ENCODE measurements around the gene SPTBN1. TPM values are rescaled to one million over a fixed set of nuclear protein-coding genes. Genes with fewer than 3 reads are reported as not detected.
A peak's percentile ranks its signal among the peaks of the same experiment; 100 is the strongest.

SPTBN1 gene
- total RNA-seq, 6 experiments from 2014 or later, result 128 to 169 (median 159) TPM

DNA sequence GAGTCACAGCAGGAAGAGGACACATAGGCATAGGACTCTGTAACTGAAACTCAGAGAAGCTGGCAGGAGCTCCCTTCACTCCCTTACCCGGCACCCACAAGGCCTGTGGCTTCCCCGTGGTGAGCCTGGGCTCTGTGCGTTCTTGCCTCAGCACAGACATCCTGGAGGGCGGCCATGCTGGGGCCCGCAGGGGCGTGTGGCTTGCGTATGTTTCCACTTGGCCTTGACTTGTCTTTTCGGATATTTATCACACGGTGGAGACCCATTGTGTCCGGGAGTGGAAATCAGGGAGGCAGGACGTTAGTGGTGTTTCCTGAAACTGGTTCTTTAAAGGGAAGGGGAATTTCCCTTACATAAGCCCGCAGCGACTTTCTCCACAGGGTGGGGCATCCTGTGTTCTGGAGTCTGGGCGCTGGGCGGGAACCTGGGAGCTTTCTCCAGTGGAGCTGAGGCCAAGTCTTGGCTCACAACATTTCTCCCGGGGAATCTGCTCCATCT lies 217.4 kb downstream of the SPTBN1 start:
- H3K27me3 Mint-ChIP-seq (ENCODE audit: insufficient read depth), result peaks cover 2% of the 10 kb centered on the region
- DNase-seq, result no peak
- no peak overlapping the region for H3K27ac Mint-ChIP-seq
- H3K36me3 Mint-ChIP-seq (ENCODE audit: low read depth), result peaks cover 25% of the 10 kb centered on the region
- no peak overlapping the region for H3K4me3 Mint-ChIP-seq
- TF ChIP-seq, protein P1, sequence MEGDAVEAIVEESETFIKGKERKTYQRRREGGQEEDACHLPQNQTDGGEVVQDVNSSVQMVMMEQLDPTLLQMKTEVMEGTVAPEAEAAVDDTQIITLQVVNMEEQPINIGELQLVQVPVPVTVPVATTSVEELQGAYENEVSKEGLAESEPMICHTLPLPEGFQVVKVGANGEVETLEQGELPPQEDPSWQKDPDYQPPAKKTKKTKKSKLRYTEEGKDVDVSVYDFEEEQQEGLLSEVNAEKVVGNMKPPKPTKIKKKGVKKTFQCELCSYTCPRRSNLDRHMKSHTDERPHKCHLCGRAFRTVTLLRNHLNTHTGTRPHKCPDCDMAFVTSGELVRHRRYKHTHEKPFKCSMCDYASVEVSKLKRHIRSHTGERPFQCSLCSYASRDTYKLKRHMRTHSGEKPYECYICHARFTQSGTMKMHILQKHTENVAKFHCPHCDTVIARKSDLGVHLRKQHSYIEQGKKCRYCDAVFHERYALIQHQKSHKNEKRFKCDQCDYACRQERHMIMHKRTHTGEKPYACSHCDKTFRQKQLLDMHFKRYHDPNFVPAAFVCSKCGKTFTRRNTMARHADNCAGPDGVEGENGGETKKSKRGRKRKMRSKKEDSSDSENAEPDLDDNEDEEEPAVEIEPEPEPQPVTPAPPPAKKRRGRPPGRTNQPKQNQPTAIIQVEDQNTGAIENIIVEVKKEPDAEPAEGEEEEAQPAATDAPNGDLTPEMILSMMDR (IDR thresholded peaks at IDR 0.05), result no peak
- H3K9me3 Mint-ChIP-seq, result no peaks in the 10 kb centered on the region
- peaks cover 54% of the 10 kb centered on the region for H3K4me1 Mint-ChIP-seq (ENCODE audit: low read depth)

DNA sequence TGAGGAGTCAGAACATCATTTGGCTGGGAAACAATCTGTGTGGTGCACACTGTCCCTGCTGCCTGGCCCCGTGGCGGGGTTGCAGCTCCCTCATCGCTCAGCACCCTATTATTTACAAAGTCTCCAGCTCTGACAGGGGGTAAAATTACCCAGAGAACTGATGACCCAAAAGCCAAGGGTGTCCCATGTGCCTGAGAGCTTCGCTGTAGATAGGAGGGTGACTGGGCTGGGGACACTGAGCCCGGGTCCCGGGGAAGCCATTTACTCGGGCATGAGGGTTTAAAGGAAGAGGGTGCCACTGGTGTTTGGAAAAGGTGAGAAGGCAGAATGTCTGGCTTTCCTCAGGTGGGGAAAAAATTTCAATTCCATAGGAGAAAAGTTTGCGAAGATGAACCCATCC lies 219.2 kb downstream of the SPTBN1 start:
- Mint-ChIP-seq H3K9me3 (no peaks in the 10 kb centered on the region), H3K4me1 (ENCODE audit: low read depth) (peaks cover 40% of the 10 kb centered on the region), H3K4me3 (no peak overlapping the region)

DNA sequence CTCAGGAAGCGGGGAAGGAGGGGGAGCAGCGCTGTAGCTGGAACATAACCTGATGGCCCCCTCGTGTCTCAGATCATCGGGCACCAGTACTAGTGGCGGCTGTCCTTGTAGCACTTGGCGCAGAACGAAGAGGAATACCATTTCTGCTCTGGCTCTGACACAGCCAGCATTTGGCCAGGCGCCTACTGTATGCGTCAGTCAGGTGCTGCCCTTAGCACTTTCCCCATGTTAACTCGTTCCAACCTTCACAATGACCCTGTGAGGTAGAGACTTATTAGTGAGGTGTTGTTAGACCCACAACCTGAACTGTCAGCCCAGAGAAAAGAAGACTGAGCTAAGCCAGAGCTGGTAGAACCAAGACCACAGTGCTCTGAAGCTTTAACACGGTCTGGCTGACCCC lies 219.6 kb downstream of the SPTBN1 start:
- Mint-ChIP-seq H3K9me3 (no peaks in the 10 kb centered on the region), H3K27me3 (ENCODE audit: insufficient read depth) (peaks cover 2% of the 10 kb centered on the region), H3K27ac (no peak overlapping the region), H3K4me1 (ENCODE audit: low read depth) (peaks cover 40% of the 10 kb centered on the region), H3K4me3 (no peak overlapping the region), H3K36me3 (ENCODE audit: low read depth) (peaks cover 11% of the 10 kb centered on the region)
- DNase-seq, result no peak
- TF ChIP-seq, protein P1 (IDR thresholded peaks at IDR 0.05), result no peak

More for the DNA sequence above, 219.2 kb downstream of the SPTBN1 start:
- TF ChIP-seq, protein P1 (IDR thresholded peaks at IDR 0.05), result no peak
- no peak for DNase-seq
- H3K27me3 Mint-ChIP-seq (ENCODE audit: insufficient read depth), result peaks cover 2% of the 10 kb centered on the region
- no peak overlapping the region for H3K27ac Mint-ChIP-seq
- peaks cover 15% of the 10 kb centered on the region for H3K36me3 Mint-ChIP-seq (ENCODE audit: low read depth)

DNA sequence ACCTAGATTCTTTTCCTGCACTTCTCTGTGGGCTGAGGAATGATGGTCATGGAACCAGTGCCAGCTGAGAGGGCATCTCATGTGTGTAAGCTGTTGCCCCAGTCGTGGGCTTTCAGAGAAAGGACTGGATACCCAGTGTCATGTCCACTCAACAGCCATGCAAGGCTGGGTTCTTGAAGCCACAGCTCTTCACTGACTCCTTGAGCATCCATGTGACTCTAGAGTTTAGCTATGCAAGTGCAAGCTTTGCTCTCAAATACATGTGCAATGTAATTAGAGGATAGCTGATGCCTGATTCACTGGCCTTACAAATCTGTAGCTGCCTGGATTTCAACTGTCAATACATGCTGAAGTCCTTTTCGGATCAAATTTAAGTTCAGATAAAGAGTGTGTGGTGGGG lies 220.5 kb downstream of the SPTBN1 start:
- H3K4me3 Mint-ChIP-seq, result peak overlapping the region; percentile 18; the same call in 1 of the 2 replicates
- no peaks in the 10 kb centered on the region for H3K9me3 Mint-ChIP-seq
- peak; percentile 69 for DNase-seq
- H3K27me3 Mint-ChIP-seq (ENCODE audit: insufficient read depth), result peaks cover 2% of the 10 kb centered on the region
- H3K36me3 Mint-ChIP-seq (ENCODE audit: low read depth), result peaks cover 5% of the 10 kb centered on the region; the same call in 1 of the 2 replicates
- 0 out of 2 replicates have a peak overlapping the region, but pooled peaks have one; percentile 2 for H3K27ac Mint-ChIP-seq
- TF ChIP-seq, protein P1 (IDR thresholded peaks at IDR 0.05), result no peak
- peaks cover 44% of the 10 kb centered on the region for H3K4me1 Mint-ChIP-seq (ENCODE audit: low read depth)

DNA sequence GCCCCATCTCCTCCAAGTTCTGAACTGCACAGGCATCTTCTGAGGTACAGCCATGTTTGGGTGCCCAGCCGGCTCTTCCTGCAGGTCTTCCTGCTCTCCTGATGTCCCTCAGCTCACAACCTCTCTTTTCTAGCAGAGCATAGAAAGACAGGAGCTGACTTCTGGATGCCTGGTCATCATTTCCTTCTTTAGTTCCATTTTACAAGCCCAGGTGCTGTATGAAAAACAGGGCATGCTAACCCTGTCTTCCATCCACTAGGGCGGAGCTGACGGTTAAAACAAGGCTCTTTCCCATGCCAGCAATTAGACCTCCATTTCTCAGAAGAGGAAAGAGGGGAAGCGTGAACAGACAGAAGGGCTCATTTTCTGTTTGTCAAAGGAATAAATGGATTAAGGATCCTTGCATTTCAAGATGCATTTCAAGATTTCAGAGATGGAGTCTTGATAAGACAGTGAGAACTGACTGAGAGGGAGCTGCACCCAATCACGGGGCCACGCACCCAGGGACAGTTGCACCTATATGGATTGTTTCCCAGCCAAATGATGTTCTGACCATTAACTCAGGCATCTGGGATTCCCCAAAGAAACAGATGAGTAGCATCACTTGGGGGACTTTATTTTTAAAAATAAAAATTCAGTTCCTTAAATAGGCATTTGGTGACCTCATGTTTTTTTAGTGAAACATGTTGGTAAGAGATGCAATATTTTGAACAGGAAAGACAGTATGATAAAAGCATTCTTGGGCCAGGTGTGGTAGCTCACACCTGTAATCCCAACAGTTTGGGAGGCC lies 221.5 kb downstream of the SPTBN1 start:
- Mint-ChIP-seq H3K4me3 (no peak overlapping the region), H3K9me3 (no peaks in the 10 kb centered on the region), H3K4me1 (ENCODE audit: low read depth) (peaks cover 37% of the 10 kb centered on the region), H3K27ac (no peak overlapping the region), H3K36me3 (ENCODE audit: low read depth) (peaks cover 4% of the 10 kb centered on the region; the same call in 1 of the 2 replicates), H3K27me3 (ENCODE audit: insufficient read depth) (peaks cover 3% of the 10 kb centered on the region)
- TF ChIP-seq, protein P1 (IDR thresholded peaks at IDR 0.05), result no peak
- no peak for DNase-seq
